ENCODE data around the gene HEPH.

The HEPH gene

DNA sequence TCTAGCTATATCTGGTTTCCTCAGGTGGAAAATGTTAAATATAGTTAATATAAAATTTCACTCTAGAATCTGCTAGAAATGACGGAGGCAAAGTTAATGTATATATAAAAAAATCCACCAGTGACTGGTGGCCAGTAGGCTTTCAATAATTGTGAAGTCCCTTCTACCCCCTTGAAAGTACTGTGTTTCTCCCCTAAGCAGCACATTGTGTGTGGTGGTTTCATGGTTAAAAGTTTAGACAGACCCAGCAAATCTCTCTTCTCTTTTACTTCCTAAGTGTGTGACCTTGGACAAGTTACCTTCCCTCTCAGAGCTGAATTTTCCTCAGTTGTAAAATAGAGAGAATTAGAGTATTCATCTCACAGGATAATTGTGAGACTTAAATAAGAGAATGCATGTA is 600 bp upstream of the HEPH start:
- no peaks in the 10 kb centered on the region for H3K9me3 ChIP-seq (ENCODE audit: control insufficient read depth, insufficient read depth, low read length)
- H3K36me3 ChIP-seq (ENCODE audit: control insufficient read depth, insufficient read depth, low read length) = no peaks in the 10 kb centered on the region
- no peak overlapping the region for H3K27ac ChIP-seq (ENCODE audit: low read length)
- no CpG with 5 or more reads among the region's 1 CpG for WGBS (ENCODE audit: insufficient coverage, insufficient read length)
- H3K4me3 ChIP-seq (ENCODE audit: low read length) = no peak overlapping the region
- no peaks in the 10 kb centered on the region for H3K27me3 ChIP-seq (ENCODE audit: control insufficient read depth, insufficient read depth, low read length)
- no peak for DNase-seq (ENCODE audit: low read depth, low spot score)
- no peaks in the 10 kb centered on the region for H3K4me1 ChIP-seq (ENCODE audit: control insufficient read depth, insufficient read depth, low read length)

- H3K9me3 ChIP-seq (ENCODE audit: control insufficient read depth, insufficient read depth, low read length) = no peaks in the 10 kb centered on the region
- WGBS (ENCODE audit: insufficient coverage, insufficient read length) = no CpG with 5 or more reads among the region's 3 CpGs
- no peak overlapping the region for H3K27ac ChIP-seq (ENCODE audit: low read length)
- H3K4me3 ChIP-seq (ENCODE audit: low read length) = peak overlapping the region; percentile 47; the same call in 1 of the 2 replicates
- no peaks in the 10 kb centered on the region for H3K36me3 ChIP-seq (ENCODE audit: control insufficient read depth, insufficient read depth, low read length)
- H3K27me3 ChIP-seq (ENCODE audit: control insufficient read depth, insufficient read depth, low read length) = no peaks in the 10 kb centered on the region
- no peaks in the 10 kb centered on the region for H3K4me1 ChIP-seq (ENCODE audit: control insufficient read depth, insufficient read depth, low read length)
- no peak for DNase-seq (ENCODE audit: low read depth, low spot score)
These were observed 423 bp downstream of the HEPH start for GRCh38 chrX:66164470-66164869.

GRCh38 chrX:66164931-66165330 is 884 bp downstream of the HEPH start:
- Histone ChIP-seq H3K27ac (ENCODE audit: low read length) (no peak overlapping the region), H3K4me3 (ENCODE audit: low read length) (no peak overlapping the region; the same call in 1 of the 2 replicates)

DNA sequence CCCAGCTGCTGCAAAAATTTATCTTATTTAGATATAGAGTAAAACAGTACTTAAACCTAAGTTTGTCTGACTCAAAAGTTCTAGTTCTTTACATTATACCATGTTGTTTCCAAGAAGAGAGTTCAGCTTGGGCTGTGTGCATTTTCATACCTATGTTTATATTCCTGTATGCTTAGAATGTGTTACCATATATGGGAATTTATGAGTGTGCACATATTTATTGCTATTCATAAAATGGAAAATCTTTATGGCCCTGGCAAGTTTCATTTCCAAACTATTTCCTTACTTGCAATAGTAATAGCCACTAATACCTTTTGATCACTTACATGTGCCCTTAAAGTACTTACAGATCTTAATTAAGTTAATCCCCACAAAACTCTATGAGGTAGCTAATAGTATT is 2.6 kb downstream of the HEPH start:
- DNase-seq (ENCODE audit: low read depth, low spot score) = no peak
- Histone ChIP-seq H3K4me1 (ENCODE audit: control insufficient read depth, insufficient read depth, low read length) (no peaks in the 10 kb centered on the region), H3K9me3 (ENCODE audit: control insufficient read depth, insufficient read depth, low read length) (no peaks in the 10 kb centered on the region), H3K27me3 (ENCODE audit: control insufficient read depth, insufficient read depth, low read length) (no peaks in the 10 kb centered on the region), H3K27ac (ENCODE audit: low read length) (no peak overlapping the region), H3K4me3 (ENCODE audit: low read length) (no peak overlapping the region), H3K36me3 (ENCODE audit: control insufficient read depth, insufficient read depth, low read length) (no peaks in the 10 kb centered on the region)

More at GRCh38 chrX:66164931-66165330, 884 bp downstream of the HEPH start:
- H3K9me3 ChIP-seq (ENCODE audit: control insufficient read depth, insufficient read depth, low read length) = no peaks in the 10 kb centered on the region
- H3K4me1 ChIP-seq (ENCODE audit: control insufficient read depth, insufficient read depth, low read length) = no peaks in the 10 kb centered on the region
- no peaks in the 10 kb centered on the region for H3K27me3 ChIP-seq (ENCODE audit: control insufficient read depth, insufficient read depth, low read length)
- no peaks in the 10 kb centered on the region for H3K36me3 ChIP-seq (ENCODE audit: control insufficient read depth, insufficient read depth, low read length)
- WGBS (ENCODE audit: insufficient coverage, insufficient read length) = no CpG with 5 or more reads among the region's 2 CpGs
- no peak for DNase-seq (ENCODE audit: low read depth, low spot score)

DNA sequence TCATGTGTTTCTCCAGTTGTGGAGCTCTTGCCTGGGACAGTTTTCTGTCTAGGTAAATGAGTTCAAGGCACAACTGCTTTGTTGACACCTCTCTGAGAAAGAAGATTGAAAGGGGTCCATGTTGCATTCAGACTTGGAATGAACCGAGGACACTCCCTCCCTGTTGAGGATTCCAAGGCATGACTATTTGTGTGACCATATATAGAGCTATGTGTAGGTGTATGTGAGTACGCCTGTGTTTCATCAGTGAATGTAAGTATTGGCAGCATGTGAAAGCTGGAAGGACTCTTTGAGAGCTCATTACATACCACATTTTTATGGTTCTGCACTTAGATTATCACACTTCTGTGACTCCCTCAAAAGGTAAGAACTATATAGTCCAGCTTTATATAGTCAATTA is 3.4 kb downstream of the HEPH start:
- H3K27me3 ChIP-seq (ENCODE audit: control insufficient read depth, insufficient read depth, low read length) = no peaks in the 10 kb centered on the region
- H3K36me3 ChIP-seq (ENCODE audit: control insufficient read depth, insufficient read depth, low read length) = no peaks in the 10 kb centered on the region
- WGBS (ENCODE audit: insufficient coverage, insufficient read length) = no CpG with 5 or more reads among the region's 2 CpGs
- no peak overlapping the region for H3K27ac ChIP-seq (ENCODE audit: low read length)
- H3K9me3 ChIP-seq (ENCODE audit: control insufficient read depth, insufficient read depth, low read length) = no peaks in the 10 kb centered on the region
- no peaks in the 10 kb centered on the region for H3K4me1 ChIP-seq (ENCODE audit: control insufficient read depth, insufficient read depth, low read length)
- DNase-seq (ENCODE audit: low read depth, low spot score) = no peak
- H3K4me3 ChIP-seq (ENCODE audit: low read length) = no peak overlapping the region

DNA sequence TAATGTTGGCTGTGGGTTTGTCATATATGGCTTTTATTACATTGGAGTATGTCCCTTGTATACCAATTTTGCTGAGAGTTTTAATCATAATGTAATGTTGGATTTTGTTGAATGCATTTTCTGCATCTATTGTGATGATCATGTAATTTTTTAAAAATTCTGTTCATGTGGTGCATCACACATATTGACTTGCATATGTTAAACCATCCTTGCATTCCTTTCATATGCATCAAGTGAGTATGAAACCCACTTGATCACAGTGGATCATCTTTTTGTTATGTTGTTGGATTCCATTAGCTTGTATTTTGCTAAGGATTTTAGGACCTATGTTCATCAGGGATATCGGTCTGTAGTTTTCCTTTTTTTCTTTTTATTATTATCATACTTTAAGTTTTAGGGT is 12.1 kb downstream of the HEPH start:
- DNase-seq (ENCODE audit: low read depth, low spot score) = no peak
- Histone ChIP-seq H3K36me3 (ENCODE audit: control insufficient read depth, insufficient read depth, low read length) (no peaks in the 10 kb centered on the region), H3K27me3 (ENCODE audit: control insufficient read depth, insufficient read depth, low read length) (no peaks in the 10 kb centered on the region), H3K9me3 (ENCODE audit: control insufficient read depth, insufficient read depth, low read length) (no peaks in the 10 kb centered on the region), H3K4me1 (ENCODE audit: control insufficient read depth, insufficient read depth, low read length) (no peaks in the 10 kb centered on the region), H3K27ac (ENCODE audit: low read length) (no peak overlapping the region), H3K4me3 (ENCODE audit: low read length) (no peak overlapping the region)
- WGBS (ENCODE audit: insufficient coverage, insufficient read length) = no CpG with 5 or more reads among the region's 1 CpG

DNA sequence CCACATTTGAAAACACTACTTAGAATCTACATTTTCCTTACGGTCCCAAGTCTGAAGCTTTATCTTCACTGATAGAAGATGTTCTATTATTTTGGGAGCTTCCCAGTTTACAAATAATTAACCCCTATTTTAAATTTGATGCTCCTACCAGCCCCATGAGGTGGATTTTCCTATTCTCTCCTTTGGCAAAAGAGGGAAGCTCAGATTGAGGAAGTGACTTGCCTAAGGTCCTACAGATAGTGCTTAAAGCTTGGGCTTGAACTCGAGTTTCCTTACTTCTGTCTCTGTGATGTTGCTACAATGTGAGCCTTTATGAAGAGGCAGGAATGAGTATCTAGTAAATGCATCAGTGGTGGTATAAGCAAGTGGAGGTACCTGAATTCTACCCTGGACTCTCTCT is 27.5 kb downstream of the HEPH start:
- WGBS (ENCODE audit: insufficient coverage, insufficient read length) = no CpG with 5 or more reads among the region's 2 CpGs
- Histone ChIP-seq H3K4me1 (ENCODE audit: control insufficient read depth, insufficient read depth, low read length) (no peaks in the 10 kb centered on the region), H3K27ac (ENCODE audit: low read length) (no peak overlapping the region), H3K9me3 (ENCODE audit: control insufficient read depth, insufficient read depth, low read length) (no peaks in the 10 kb centered on the region), H3K4me3 (ENCODE audit: low read length) (no peak overlapping the region), H3K36me3 (ENCODE audit: control insufficient read depth, insufficient read depth, low read length) (peaks cover 3% of the 10 kb centered on the region; the same call in 1 of the 2 replicates), H3K27me3 (ENCODE audit: control insufficient read depth, insufficient read depth, low read length) (no peaks in the 10 kb centered on the region)
- DNase-seq (ENCODE audit: low read depth, low spot score) = no peak

GRCh38 chrX:66193821-66194220 is 29.8 kb downstream of the HEPH start:
- no peak for DNase-seq (ENCODE audit: low read depth, low spot score)
- Histone ChIP-seq H3K27me3 (ENCODE audit: control insufficient read depth, insufficient read depth, low read length) (no peaks in the 10 kb centered on the region), H3K36me3 (ENCODE audit: control insufficient read depth, insufficient read depth, low read length) (peaks cover 3% of the 10 kb centered on the region; the same call in 1 of the 2 replicates), H3K4me1 (ENCODE audit: control insufficient read depth, insufficient read depth, low read length) (no peaks in the 10 kb centered on the region), H3K4me3 (ENCODE audit: low read length) (no peak overlapping the region), H3K27ac (ENCODE audit: low read length) (no peak overlapping the region), H3K9me3 (ENCODE audit: control insufficient read depth, insufficient read depth, low read length) (no peaks in the 10 kb centered on the region)

DNA sequence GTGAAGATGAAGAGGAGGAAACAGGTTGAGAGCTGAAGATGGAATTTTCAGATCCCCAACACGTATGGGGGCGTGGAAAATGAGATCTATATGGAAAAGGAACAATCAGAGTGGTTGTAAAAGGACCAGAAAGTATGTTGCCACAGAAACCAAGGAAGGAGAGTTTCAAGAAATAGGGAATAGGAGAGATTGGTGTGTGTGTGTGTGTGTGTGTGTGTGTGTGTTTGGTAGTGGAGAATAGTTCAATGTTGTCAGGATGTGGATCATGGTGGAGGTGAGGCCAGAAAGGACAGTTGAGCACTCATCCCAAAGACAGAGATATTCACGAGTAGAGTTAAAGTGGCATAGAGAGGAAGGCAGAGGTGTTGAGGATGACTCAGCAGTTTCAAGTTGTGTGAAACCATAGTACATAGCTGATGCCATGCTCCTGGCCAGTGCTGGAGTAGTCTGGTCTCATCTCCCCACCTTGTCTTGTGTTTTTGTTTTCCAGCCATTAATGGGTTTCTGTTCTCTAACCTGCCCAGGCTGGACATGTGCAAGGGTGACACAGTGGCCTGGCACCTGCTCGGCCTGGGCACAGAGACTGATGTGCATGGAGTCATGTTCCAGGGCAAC is 36.1 kb downstream of the HEPH start:
- no CpG with 5 or more reads among the region's 4 CpGs for WGBS (ENCODE audit: insufficient coverage, insufficient read length)
- no peak for DNase-seq (ENCODE audit: low read depth, low spot score)

GRCh38 chrX:66200855-66201795 is 37.1 kb downstream of the HEPH start:
- DNase-seq (ENCODE audit: low read depth, low spot score) = no peak
- Histone ChIP-seq H3K4me1 (ENCODE audit: control insufficient read depth, insufficient read depth, low read length) (no peaks in the 10 kb centered on the region), H3K27ac (ENCODE audit: low read length) (no peak overlapping the region), H3K36me3 (ENCODE audit: control insufficient read depth, insufficient read depth, low read length) (peaks cover 2% of the 10 kb centered on the region; the same call in 1 of the 2 replicates), H3K27me3 (ENCODE audit: control insufficient read depth, insufficient read depth, low read length) (no peaks in the 10 kb centered on the region), H3K9me3 (ENCODE audit: control insufficient read depth, insufficient read depth, low read length) (no peaks in the 10 kb centered on the region), H3K4me3 (ENCODE audit: low read length) (no peak overlapping the region)
- no CpG with 5 or more reads among the region's 5 CpGs for WGBS (ENCODE audit: insufficient coverage, insufficient read length)

More for the DNA sequence above, 36.1 kb downstream of the HEPH start:
- H3K27ac ChIP-seq (ENCODE audit: low read length) = no peak overlapping the region
- H3K4me3 ChIP-seq (ENCODE audit: low read length) = no peak overlapping the region
- no peaks in the 10 kb centered on the region for H3K9me3 ChIP-seq (ENCODE audit: control insufficient read depth, insufficient read depth, low read length)
- H3K4me1 ChIP-seq (ENCODE audit: control insufficient read depth, insufficient read depth, low read length) = no peaks in the 10 kb centered on the region
- no peaks in the 10 kb centered on the region for H3K27me3 ChIP-seq (ENCODE audit: control insufficient read depth, insufficient read depth, low read length)
- H3K36me3 ChIP-seq (ENCODE audit: control insufficient read depth, insufficient read depth, low read length) = peaks cover 2% of the 10 kb centered on the region; the same call in 1 of the 2 replicates
